ENCODE results near the gene BANP. TPM values are rescaled to one million over a fixed set of nuclear protein-coding genes. Genes with fewer than 3 reads are reported as not detected.

The BANP gene
- total and polyA plus RNA-seq, 2 experiments from 2014 or later = 22.8 to 23.8 TPM

- Histone ChIP-seq H3K79me2 (peaks cover 16% of the 10 kb centered on the region), H3K9me3 (ENCODE audit: low read depth) (no peaks in the 10 kb centered on the region), H4K20me1 (ENCODE audit: insufficient read depth, poor library complexity, severe bottlenecking) (no peaks in the 10 kb centered on the region), H3K9me2 (replicated peaks; ENCODE audit: insufficient read depth) (no peaks in the 10 kb centered on the region), H3K4me3 (no peak overlapping the region), H3K27me3 (no peaks in the 10 kb centered on the region), H3K4me1 (ENCODE audit: insufficient read depth) (peaks cover 11% of the 10 kb centered on the region), H3K4me2 (no peak overlapping the region), H3K36me3 (replicated peaks; ENCODE audit: insufficient read depth, low read depth) (no peaks in the 10 kb centered on the region), H2AFZ (no peak overlapping the region), H3K27ac (peak overlapping the region; percentile 69)
- TF ChIP-seq CTCF (IDR thresholded peaks at IDR 0.05; ENCODE audit: poor library complexity) (no peak), EZH2 (IDR thresholded peaks at IDR 0.05; ENCODE audit: borderline replicate concordance) (no peak), EZH2phosphoT487 (IDR thresholded peaks at IDR 0.05; ENCODE audit: low read depth, severe bottlenecking, unreplicated experiment) (no peak)
- 71% methylated on average over 9 of the region's 12 CpGs for WGBS (ENCODE audit: low lambda C conversion rate, missing lambda C conversion rate)
- DNase-seq (ENCODE audit: low spot score) = no peak
Observed at GRCh38 chr16:87948119-87948545, 3.1 kb upstream of the BANP start.

- H2AFZ ChIP-seq = no peak overlapping the region
- H3K4me3 ChIP-seq = no peak overlapping the region
- H4K20me1 ChIP-seq (ENCODE audit: insufficient read depth, poor library complexity, severe bottlenecking) = no peaks in the 10 kb centered on the region
- H3K9me3 ChIP-seq (ENCODE audit: low read depth) = no peaks in the 10 kb centered on the region
- H3K27me3 ChIP-seq = no peaks in the 10 kb centered on the region
- H3K27ac ChIP-seq = peak overlapping the region; percentile 69
- H3K79me2 ChIP-seq = peaks cover 21% of the 10 kb centered on the region
- no peak for TF ChIP-seq EZH2 (IDR thresholded peaks at IDR 0.05; ENCODE audit: borderline replicate concordance)
- TF ChIP-seq CTCF (IDR thresholded peaks at IDR 0.05; ENCODE audit: poor library complexity) = no peak
- no peak for TF ChIP-seq EZH2phosphoT487 (IDR thresholded peaks at IDR 0.05; ENCODE audit: low read depth, severe bottlenecking, unreplicated experiment)
- 95% methylated on average over 5 of the region's 5 CpGs for WGBS (ENCODE audit: low lambda C conversion rate, missing lambda C conversion rate)
- no peaks in the 10 kb centered on the region for H3K36me3 ChIP-seq (replicated peaks; ENCODE audit: insufficient read depth, low read depth)
- no peak for DNase-seq (ENCODE audit: low spot score)
- H3K4me1 ChIP-seq (ENCODE audit: insufficient read depth) = peaks cover 15% of the 10 kb centered on the region
- H3K9me2 ChIP-seq (replicated peaks; ENCODE audit: insufficient read depth) = no peaks in the 10 kb centered on the region
- no peak overlapping the region for H3K4me2 ChIP-seq
Observed at GRCh38 chr16:87948735-87949070, 2.5 kb upstream of the BANP start.

GRCh38 chr16:87949071-87949744, 2.0 kb upstream of the BANP start:
- no peaks in the 10 kb centered on the region for H3K27me3 ChIP-seq
- 90% methylated on average over 16 of the region's 16 CpGs for WGBS (ENCODE audit: low lambda C conversion rate, missing lambda C conversion rate)
- H3K27ac ChIP-seq = peak overlapping the region; percentile 69
- H4K20me1 ChIP-seq (ENCODE audit: insufficient read depth, poor library complexity, severe bottlenecking) = no peaks in the 10 kb centered on the region
- TF ChIP-seq CTCF (IDR thresholded peaks at IDR 0.05; ENCODE audit: poor library complexity) (no peak), EZH2 (IDR thresholded peaks at IDR 0.05; ENCODE audit: borderline replicate concordance) (no peak), EZH2phosphoT487 (IDR thresholded peaks at IDR 0.05; ENCODE audit: low read depth, severe bottlenecking, unreplicated experiment) (no peak)
- no peaks in the 10 kb centered on the region for H3K9me2 ChIP-seq (replicated peaks; ENCODE audit: insufficient read depth)
- peaks cover 15% of the 10 kb centered on the region for H3K4me1 ChIP-seq (ENCODE audit: insufficient read depth)
- H3K4me2 ChIP-seq = no peak overlapping the region
- no peak for DNase-seq (ENCODE audit: low spot score)
- no peak overlapping the region for H3K4me3 ChIP-seq
- no peaks in the 10 kb centered on the region for H3K36me3 ChIP-seq (replicated peaks; ENCODE audit: insufficient read depth, low read depth)
- no peaks in the 10 kb centered on the region for H3K9me3 ChIP-seq (ENCODE audit: low read depth)
- no peak overlapping the region for H2AFZ ChIP-seq
- H3K79me2 ChIP-seq = peaks cover 26% of the 10 kb centered on the region
